ENCODE results near the gene FN3K.
A peak's percentile ranks its signal among the peaks of the same experiment; 100 is the strongest.

FN3K gene

GRCh38 chr17:82756166-82756565, 20.8 kb downstream of the FN3K start:
- TF ChIP-seq, protein P1, sequence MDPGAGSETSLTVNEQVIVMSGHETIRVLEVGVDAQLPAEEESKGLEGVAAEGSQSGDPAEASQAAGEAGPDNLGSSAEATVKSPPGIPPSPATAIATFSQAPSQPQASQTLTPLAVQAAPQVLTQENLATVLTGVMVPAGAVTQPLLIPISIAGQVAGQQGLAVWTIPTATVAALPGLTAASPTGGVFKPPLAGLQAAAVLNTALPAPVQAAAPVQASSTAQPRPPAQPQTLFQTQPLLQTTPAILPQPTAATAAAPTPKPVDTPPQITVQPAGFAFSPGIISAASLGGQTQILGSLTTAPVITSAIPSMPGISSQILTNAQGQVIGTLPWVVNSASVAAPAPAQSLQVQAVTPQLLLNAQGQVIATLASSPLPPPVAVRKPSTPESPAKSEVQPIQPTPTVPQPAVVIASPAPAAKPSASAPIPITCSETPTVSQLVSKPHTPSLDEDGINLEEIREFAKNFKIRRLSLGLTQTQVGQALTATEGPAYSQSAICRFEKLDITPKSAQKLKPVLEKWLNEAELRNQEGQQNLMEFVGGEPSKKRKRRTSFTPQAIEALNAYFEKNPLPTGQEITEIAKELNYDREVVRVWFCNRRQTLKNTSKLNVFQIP (CRISPR knock-in tag; IDR thresholded peaks at IDR 0.05; ENCODE audit: borderline replicate concordance, low read depth), result no peak
- TF ChIP-seq CSRNP3 (CRISPR knock-in tag; IDR thresholded peaks at IDR 0.05), result no peak
- no peak for TF ChIP-seq RARB (CRISPR knock-in tag; IDR thresholded peaks at IDR 0.05)
- no peak for TF ChIP-seq PPARA (CRISPR knock-in tag; IDR thresholded peaks at IDR 0.05; ENCODE audit: borderline replicate concordance)
- TF ChIP-seq TOX (CRISPR knock-in tag; IDR thresholded peaks at IDR 0.05; ENCODE audit: borderline replicate concordance), result no peak
- no peak for TF ChIP-seq ISL1 (CRISPR knock-in tag; IDR thresholded peaks at IDR 0.05)
- TF ChIP-seq ARNTL (CRISPR knock-in tag; IDR thresholded peaks at IDR 0.05; ENCODE audit: borderline replicate concordance, low read depth), result no peak
- no peak for TF ChIP-seq CSDC2 (CRISPR knock-in tag; IDR thresholded peaks at IDR 0.05)
- TF ChIP-seq GLIS3 (CRISPR knock-in tag; IDR thresholded peaks at IDR 0.05), result no peak
- no peak for TF ChIP-seq ESRRG (CRISPR knock-in tag; IDR thresholded peaks at IDR 0.05)
- TF ChIP-seq TSHZ2 (CRISPR knock-in tag; IDR thresholded peaks at IDR 0.05), result no peak
- TF ChIP-seq ZFP30 (CRISPR knock-in tag; IDR thresholded peaks at IDR 0.05), result no peak
- TF ChIP-seq TCF4 (CRISPR knock-in tag; IDR thresholded peaks at IDR 0.05; ENCODE audit: borderline replicate concordance), result no peak
- TF ChIP-seq ZNF8 (CRISPR knock-in tag; IDR thresholded peaks at IDR 0.05), result no peak
- no peak for ATAC-seq

DNA sequence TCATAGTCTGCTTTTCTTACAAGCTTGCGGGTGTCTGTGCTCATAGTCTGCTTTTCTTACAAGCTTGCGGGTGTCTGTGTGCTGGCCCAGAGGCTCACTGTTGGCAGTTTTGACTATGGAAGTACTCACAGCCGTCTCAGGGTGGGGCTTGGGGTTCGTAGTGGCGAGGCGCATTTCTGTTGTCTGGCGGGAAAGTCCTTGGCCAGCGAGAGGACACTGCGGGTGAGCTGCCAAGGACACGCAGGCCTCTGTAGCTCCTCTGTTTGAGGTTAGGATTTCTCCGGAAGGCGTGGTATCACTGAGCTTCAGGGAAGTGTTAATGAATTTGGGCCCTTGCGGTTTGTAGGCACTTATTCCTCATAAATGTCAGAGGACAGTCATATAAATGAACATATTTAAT, 30.0 kb downstream of the FN3K start:
- TF ChIP-seq ZNF8 (CRISPR knock-in tag; IDR thresholded peaks at IDR 0.05) (no peak), TOX (CRISPR knock-in tag; IDR thresholded peaks at IDR 0.05; ENCODE audit: borderline replicate concordance) (no peak), CSDC2 (CRISPR knock-in tag; IDR thresholded peaks at IDR 0.05) (no peak)
- no peak for ATAC-seq

- no peak for TF ChIP-seq ZFP30 (CRISPR knock-in tag; IDR thresholded peaks at IDR 0.05)
- no peak for TF ChIP-seq OSR1 (CRISPR knock-in tag; IDR thresholded peaks at IDR 0.05)
- TF ChIP-seq, protein P1 (CRISPR knock-in tag; IDR thresholded peaks at IDR 0.05; ENCODE audit: borderline replicate concordance, low read depth), result no peak
- no peak for TF ChIP-seq ISL1 (CRISPR knock-in tag; IDR thresholded peaks at IDR 0.05)
- TF ChIP-seq PPARA (CRISPR knock-in tag; IDR thresholded peaks at IDR 0.05; ENCODE audit: borderline replicate concordance), result no peak
- peak; percentile 85 for ATAC-seq
These were observed 31.8 kb downstream of the FN3K start for GRCh38 chr17:82767041-82767754.

- ATAC-seq, result no peak
- no peak for TF ChIP-seq ZNF565 (CRISPR knock-in tag; conservative IDR thresholded peaks at IDR 0.05; ENCODE audit: low read depth)
- TF ChIP-seq, protein P1 (CRISPR knock-in tag; IDR thresholded peaks at IDR 0.05; ENCODE audit: borderline replicate concordance, low read depth), result no peak
- TF ChIP-seq, protein P2, sequence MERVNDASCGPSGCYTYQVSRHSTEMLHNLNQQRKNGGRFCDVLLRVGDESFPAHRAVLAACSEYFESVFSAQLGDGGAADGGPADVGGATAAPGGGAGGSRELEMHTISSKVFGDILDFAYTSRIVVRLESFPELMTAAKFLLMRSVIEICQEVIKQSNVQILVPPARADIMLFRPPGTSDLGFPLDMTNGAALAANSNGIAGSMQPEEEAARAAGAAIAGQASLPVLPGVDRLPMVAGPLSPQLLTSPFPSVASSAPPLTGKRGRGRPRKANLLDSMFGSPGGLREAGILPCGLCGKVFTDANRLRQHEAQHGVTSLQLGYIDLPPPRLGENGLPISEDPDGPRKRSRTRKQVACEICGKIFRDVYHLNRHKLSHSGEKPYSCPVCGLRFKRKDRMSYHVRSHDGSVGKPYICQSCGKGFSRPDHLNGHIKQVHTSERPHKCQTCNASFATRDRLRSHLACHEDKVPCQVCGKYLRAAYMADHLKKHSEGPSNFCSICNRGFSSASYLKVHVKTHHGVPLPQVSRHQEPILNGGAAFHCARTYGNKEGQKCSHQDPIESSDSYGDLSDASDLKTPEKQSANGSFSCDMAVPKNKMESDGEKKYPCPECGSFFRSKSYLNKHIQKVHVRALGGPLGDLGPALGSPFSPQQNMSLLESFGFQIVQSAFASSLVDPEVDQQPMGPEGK (CRISPR knock-in tag; IDR thresholded peaks at IDR 0.05; ENCODE audit: borderline replicate concordance), result no peak
- TF ChIP-seq PPARA (CRISPR knock-in tag; IDR thresholded peaks at IDR 0.05; ENCODE audit: borderline replicate concordance), result no peak
- TF ChIP-seq TSHZ2 (CRISPR knock-in tag; IDR thresholded peaks at IDR 0.05), result no peak
- TF ChIP-seq ARNTL (CRISPR knock-in tag; IDR thresholded peaks at IDR 0.05; ENCODE audit: borderline replicate concordance, low read depth), result no peak
- TF ChIP-seq TOX (CRISPR knock-in tag; IDR thresholded peaks at IDR 0.05; ENCODE audit: borderline replicate concordance), result no peak
- no peak for TF ChIP-seq ESRRG (CRISPR knock-in tag; IDR thresholded peaks at IDR 0.05)
- TF ChIP-seq SNAI2 (CRISPR knock-in tag; IDR thresholded peaks at IDR 0.05), result no peak
- TF ChIP-seq ISL1 (CRISPR knock-in tag; IDR thresholded peaks at IDR 0.05), result no peak
These were observed 33.6 kb downstream of the FN3K start for GRCh38 chr17:82769041-82769440.

Measured in SK-N-SH treated with all-trans-retinoic acid at 6 μM for 48 hours (cell line).